ENCODE data around the gene RPL39. TPM values are rescaled to one million over a fixed set of nuclear protein-coding genes. Genes with fewer than 3 reads are reported as not detected.
"Not testable (repeated sequence)": the region's sequence is repeated elsewhere in the genome, so short reads cannot be mapped to it uniquely, and the experiment has no call there.

RPL39 gene
- total RNA-seq, 1 donor = 6,218 TPM

- H3K27me3 ChIP-seq (ENCODE audit: insufficient read depth, low read length) = no peaks in the 10 kb centered on the region
- H3K4me1 ChIP-seq (ENCODE audit: insufficient read depth, low read length) = peaks cover 26% of the 10 kb centered on the region
- no peaks in the 10 kb centered on the region for H3K9me3 ChIP-seq (ENCODE audit: low read depth, low read length)
- no peak overlapping the region for H3K4me3 ChIP-seq (ENCODE audit: low read length)
These were observed 8.4 kb downstream of the RPL39 start for GRCh38 chrX:119783026-119783425.

- no peaks in the 10 kb centered on the region for H3K27me3 ChIP-seq (ENCODE audit: insufficient read depth, low read length)
- no peak overlapping the region for H3K4me3 ChIP-seq (ENCODE audit: low read length)
- H3K9me3 ChIP-seq (ENCODE audit: low read depth, low read length) = no peaks in the 10 kb centered on the region
- peaks cover 44% of the 10 kb centered on the region for H3K4me1 ChIP-seq (ENCODE audit: insufficient read depth, low read length)
These were observed 12.6 kb downstream of the RPL39 start for GRCh38 chrX:119778829-119779228.

- no peak overlapping the region for H3K4me3 ChIP-seq (ENCODE audit: low read length)
- no peaks in the 10 kb centered on the region for H3K27me3 ChIP-seq (ENCODE audit: insufficient read depth, low read length)
- peaks cover 23% of the 10 kb centered on the region for H3K4me1 ChIP-seq (ENCODE audit: insufficient read depth, low read length)
- H3K9me3 ChIP-seq (ENCODE audit: low read depth, low read length) = no peaks in the 10 kb centered on the region
These were observed 15.8 kb downstream of the RPL39 start for GRCh38 chrX:119775517-119776238.

GRCh38 chrX:119769388-119769787 lies 22.0 kb downstream of the RPL39 start:
- H3K4me1 ChIP-seq (ENCODE audit: insufficient read depth, low read length); H3K9me3 ChIP-seq (ENCODE audit: low read depth, low read length); H3K4me3 ChIP-seq (ENCODE audit: low read length); H3K27me3 ChIP-seq (ENCODE audit: insufficient read depth, low read length): not testable (repeated sequence)

GRCh38 chrX:119768436-119768835 lies 23.0 kb downstream of the RPL39 start:
- not testable (repeated sequence) for H3K4me3 ChIP-seq (ENCODE audit: low read length); H3K9me3 ChIP-seq (ENCODE audit: low read depth, low read length); H3K27me3 ChIP-seq (ENCODE audit: insufficient read depth, low read length)
- H3K4me1 ChIP-seq (ENCODE audit: insufficient read depth, low read length) = peaks cover 13% of the 10 kb centered on the region

GRCh38 chrX:119763836-119764387 lies 27.5 kb downstream of the RPL39 start:
- Histone ChIP-seq H3K9me3 (ENCODE audit: low read depth, low read length) (no peaks in the 10 kb centered on the region), H3K4me1 (ENCODE audit: insufficient read depth, low read length) (peaks cover 33% of the 10 kb centered on the region), H3K27me3 (ENCODE audit: insufficient read depth, low read length) (no peaks in the 10 kb centered on the region), H3K4me3 (ENCODE audit: low read length) (no peak overlapping the region)

GRCh38 chrX:119763181-119763580 lies 28.2 kb downstream of the RPL39 start:
- Histone ChIP-seq H3K4me1 (ENCODE audit: insufficient read depth, low read length) (peaks cover 33% of the 10 kb centered on the region), H3K27me3 (ENCODE audit: insufficient read depth, low read length) (no peaks in the 10 kb centered on the region), H3K9me3 (ENCODE audit: low read depth, low read length) (no peaks in the 10 kb centered on the region), H3K4me3 (ENCODE audit: low read length) (no peak overlapping the region)

GRCh38 chrX:119762718-119763117 lies 28.7 kb downstream of the RPL39 start:
- H3K27me3 ChIP-seq (ENCODE audit: insufficient read depth, low read length) = no peaks in the 10 kb centered on the region
- peaks cover 36% of the 10 kb centered on the region for H3K4me1 ChIP-seq (ENCODE audit: insufficient read depth, low read length)
- no peaks in the 10 kb centered on the region for H3K9me3 ChIP-seq (ENCODE audit: low read depth, low read length)
- H3K4me3 ChIP-seq (ENCODE audit: low read length) = no peak overlapping the region

GRCh38 chrX:119760026-119760877 lies 31.2 kb downstream of the RPL39 start:
- H3K9me3 ChIP-seq (ENCODE audit: low read depth, low read length) = no peaks in the 10 kb centered on the region
- H3K4me1 ChIP-seq (ENCODE audit: insufficient read depth, low read length) = peaks cover 61% of the 10 kb centered on the region
- H3K4me3 ChIP-seq (ENCODE audit: low read length) = peak overlapping the region; percentile 49
- no peaks in the 10 kb centered on the region for H3K27me3 ChIP-seq (ENCODE audit: insufficient read depth, low read length)

- H3K4me3 ChIP-seq (ENCODE audit: low read length) = peak overlapping the region; percentile 49
These were observed 32.1 kb downstream of the RPL39 start for GRCh38 chrX:119759248-119759766.

GRCh38 chrX:119758731-119759247 lies 32.6 kb downstream of the RPL39 start:
- H3K9me3 ChIP-seq (ENCODE audit: low read depth, low read length) = no peaks in the 10 kb centered on the region
- peaks cover 64% of the 10 kb centered on the region for H3K4me1 ChIP-seq (ENCODE audit: insufficient read depth, low read length)
- H3K27me3 ChIP-seq (ENCODE audit: insufficient read depth, low read length) = no peaks in the 10 kb centered on the region
- peak overlapping the region; percentile 49 for H3K4me3 ChIP-seq (ENCODE audit: low read length)

More at GRCh38 chrX:119759248-119759766, 32.1 kb downstream of the RPL39 start:
- H3K4me1 ChIP-seq (ENCODE audit: insufficient read depth, low read length) = peaks cover 66% of the 10 kb centered on the region
- no peaks in the 10 kb centered on the region for H3K27me3 ChIP-seq (ENCODE audit: insufficient read depth, low read length)
- H3K9me3 ChIP-seq (ENCODE audit: low read depth, low read length) = no peaks in the 10 kb centered on the region

GRCh38 chrX:119757979-119758730 lies 33.3 kb downstream of the RPL39 start, which contains the start of gene SOWAHD:
TSS of gene SOWAHD (plus strand) at chrX:119758588. CDS start at chrX:119758668, 80 bp downstream.
- Histone ChIP-seq H3K27me3 (ENCODE audit: insufficient read depth, low read length) (no peaks in the 10 kb centered on the region), H3K9me3 (ENCODE audit: low read depth, low read length) (no peaks in the 10 kb centered on the region), H3K4me3 (ENCODE audit: low read length) (peak within 1 kb of the TSS; percentile 49), H3K4me1 (ENCODE audit: insufficient read depth, low read length) (peaks cover 61% of the 10 kb centered on the region)

GRCh38 chrX:119757646-119757978 lies 33.8 kb downstream of the RPL39 start:
- no peaks in the 10 kb centered on the region for H3K9me3 ChIP-seq (ENCODE audit: low read depth, low read length)
- H3K4me1 ChIP-seq (ENCODE audit: insufficient read depth, low read length) = peaks cover 57% of the 10 kb centered on the region
- H3K27me3 ChIP-seq (ENCODE audit: insufficient read depth, low read length) = no peaks in the 10 kb centered on the region
- H3K4me3 ChIP-seq (ENCODE audit: low read length) = peak overlapping the region; percentile 49

GRCh38 chrX:119756926-119757635 lies 34.3 kb downstream of the RPL39 start:
- no peaks in the 10 kb centered on the region for H3K27me3 ChIP-seq (ENCODE audit: insufficient read depth, low read length)
- H3K4me3 ChIP-seq (ENCODE audit: low read length) = no peak overlapping the region
- H3K9me3 ChIP-seq (ENCODE audit: low read depth, low read length) = no peaks in the 10 kb centered on the region
- peaks cover 54% of the 10 kb centered on the region for H3K4me1 ChIP-seq (ENCODE audit: insufficient read depth, low read length)

All from mononuclear cell (primary cell).